Psoas muscle (tissue), 8 donors: Measurements from ENCODE around the gene CMYA5. TPM values are rescaled to one million over a fixed set of nuclear protein-coding genes. Genes with fewer than 3 reads are reported as not detected.

Experiments
- ATAC-seq, 4 donors: fragments of 200-7000 bp; cut with Tn5 transposase; one replicate each; pipeline ENCODE4 v1.9.1; 2020; ENCODE audit warnings: moderate library complexity in 3 of 4, mild to moderate bottlenecking in 2 of 4
- DNase-seq, 2 donors: peaks; one replicate each; pipeline ENCODE4 v3.0.0-alpha.2; 2020
- H3K27ac ChIP-seq: fragments of 200-600 bp; one replicate; pipeline ENCODE4 v1.8.0; 2022
- H3K27me3 ChIP-seq, 3 donors: fragments of 200-600 bp in 1 of 3; one replicate each; pipeline versions ENCODE4 v1.6.1 to v1.8.0; 2013 to 2022; ENCODE audit warnings: low read length in 2 of 3, mild to moderate bottlenecking in 2 of 3, moderate library complexity in 1 of 3; ENCODE audit not compliant: insufficient read depth in 3 of 3
- H3K36me3 ChIP-seq, 2 donors: fragments of 200-600 bp in 1 of 2; one replicate each; pipeline versions ENCODE4 v1.6.1 to v1.8.0; 2013 to 2022; ENCODE audit warnings: low read depth in 1 of 2, mild to moderate bottlenecking in 1 of 2, moderate library complexity in 1 of 2; ENCODE audit not compliant: insufficient read depth in 1 of 2
- H3K4me1 ChIP-seq: fragments of 200-600 bp; one replicate; pipeline ENCODE4 v1.8.0; 2022
- H3K4me3 ChIP-seq: fragments of 200-600 bp; one replicate; pipeline ENCODE4 v1.8.0; 2022; ENCODE audit warnings: mild to moderate bottlenecking
- H3K9me3 ChIP-seq: fragments of 200-600 bp; one replicate; pipeline ENCODE4 v1.8.0; 2022
- CTCF ChIP-seq: fragments of 200-600 bp; IDR thresholded peaks from one replicate; pipeline ENCODE4 v1.8.0; 2022; ENCODE audit warnings: antibody characterized with exemption
- WGBS, 3 donors: extraction: QIAGEN DNeasy Blood & Tissue Kit; methylation state at CpG; one replicate each; pipeline versions ENCODE4 v1.1.6 to v1.1.7; 2013; 5-methylcytosine and 5-hydroxymethylcytosine counted together
- intact Hi-C, 2 donors: fragments of 100-400 bp; cut with DNase I; formaldehyde crosslinking; loops; one replicate each; pipeline versions ENCODE4 v1.11.0 to v1.14.2; 2022
- polyA plus RNA-seq, 3 donors: library from polyadenylated mRNA; stranded (reverse); fragments of 200-250 nt; gene quantifications; one replicate each; pipeline ENCODE4 v1.2.3, GENCODE V29; 2013
- total RNA-seq, 4 donors: library from RNA; stranded (reverse); fragmentation: NEBNext Ultra II Directional in 2 of 4; extraction: Animal tissue kit (Norgen Biotek cat#: 25700) in 2 of 4; gene quantifications; one replicate each; pipeline versions ENCODE4 v1.2.1 to v1.2.4, GENCODE V29; 2021 to 2023
- donor health status: healthy with polysubstance abuse.
- donor health status: DM: no; HTN: no; CAD: no; lungs with moderate emphysema.
- donor health status: Bipolar disorder and iron deficiency.
- donor health status: healthy.
- donor health status: DM: yes; HTN: yes; CAD: no.
- donor health status: DM: no; HTN: no; CAD: no.
- donor health status: DM: no; HTN: no; CAD: no.
- donor health status: DM: yes; HTN: yes; CAD: no.

Gene CMYA5
- total and polyA plus RNA-seq, 7 donors, result 290 to 1,472 (median 1,216) TPM

GRCh38 chr5:79728396-79728795, 38.8 kb downstream of the CMYA5 start:
- intact Hi-C loops, result no loop called here
- ATAC-seq (peak; percentile 46 to 62 (median 53)), DNase-seq (no peak)
- Histone ChIP-seq H3K27ac (peak overlapping the region; percentile 74), H3K36me3 (peaks cover 5 to 53% of the 10 kb centered on the region in 2 donors), H3K4me1 (no peaks in the 10 kb centered on the region), H3K4me3 (no peak overlapping the region), H3K9me3 (no peaks in the 10 kb centered on the region), H3K27me3 (no peaks in the 10 kb centered on the region)
- 74 to 87% (median 76%) methylated on average over 4 of the region's 4 CpGs for WGBS, 3 donors
- no peak for TF ChIP-seq CTCF

DNA sequence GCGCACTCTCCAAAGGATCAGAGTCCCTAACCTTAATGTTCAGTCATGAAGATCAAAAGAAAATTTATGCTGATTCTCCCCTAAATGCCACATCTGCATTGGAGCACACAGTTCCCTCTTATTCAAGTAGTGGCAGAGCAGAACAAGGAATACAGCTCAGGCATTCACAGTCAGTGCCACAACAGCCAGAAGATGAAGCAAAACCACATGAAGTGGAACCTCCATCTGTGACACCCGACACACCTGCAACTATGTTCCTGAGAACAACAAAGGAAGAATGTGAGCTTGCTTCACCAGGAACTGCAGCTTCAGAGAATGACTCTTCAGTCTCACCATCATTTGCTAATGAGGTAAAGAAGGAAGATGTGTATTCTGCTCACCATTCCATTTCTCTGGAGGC, 40.0 kb downstream of the CMYA5 start:
- Histone ChIP-seq H3K4me3 (no peak overlapping the region), H3K27me3 (no peaks in the 10 kb centered on the region), H3K36me3 (peaks cover 5 to 62% of the 10 kb centered on the region in 2 donors), H3K4me1 (peaks cover 8% of the 10 kb centered on the region), H3K27ac (peak overlapping the region; percentile 34), H3K9me3 (no peaks in the 10 kb centered on the region)
- intact Hi-C loops, result no loop called here
- TF ChIP-seq CTCF, result no peak
- WGBS, 3 donors, result 79 to 87% (median 83%) methylated on average over 2 of the region's 2 CpGs
- DNase-seq (no peak), ATAC-seq (peak in 3 of 4 donors; percentile 8 to 24 (median 23))

DNA sequence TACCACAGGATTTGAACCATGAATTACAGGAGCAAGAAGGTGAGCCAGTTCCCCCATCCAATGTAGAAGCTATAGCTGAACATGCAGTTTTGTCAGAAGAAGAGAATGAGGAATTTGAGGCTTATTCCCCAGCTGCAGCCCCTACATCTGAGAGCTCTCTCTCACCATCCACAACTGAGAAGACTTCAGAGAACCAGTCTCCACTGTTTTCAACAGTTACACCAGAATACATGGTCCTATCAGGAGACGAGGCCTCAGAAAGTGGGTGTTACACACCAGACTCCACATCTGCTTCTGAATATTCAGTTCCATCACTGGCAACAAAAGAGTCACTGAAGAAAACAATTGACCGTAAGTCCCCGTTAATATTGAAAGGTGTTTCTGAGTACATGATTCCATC, 40.9 kb downstream of the CMYA5 start:
- peak overlapping the region; percentile 34 for H3K27ac ChIP-seq
- DNase-seq (no peak), ATAC-seq (no peak)
- H3K27me3 ChIP-seq, result no peaks in the 10 kb centered on the region
- no peak for TF ChIP-seq CTCF
- WGBS, 3 donors, result 79 to 99% (median 83%) methylated on average over 3 of the region's 3 CpGs
- peaks cover 5 to 64% of the 10 kb centered on the region in 2 donors for H3K36me3 ChIP-seq
- intact Hi-C loops, result no loop called here
- H3K9me3 ChIP-seq, result no peaks in the 10 kb centered on the region
- no peak overlapping the region for H3K4me3 ChIP-seq
- H3K4me1 ChIP-seq, result peaks cover 8% of the 10 kb centered on the region

GRCh38 chr5:79731775-79732174, 42.1 kb downstream of the CMYA5 start:
- intact Hi-C loops, result no loop called here
- H3K4me1 ChIP-seq, result peaks cover 11% of the 10 kb centered on the region
- TF ChIP-seq CTCF, result no peak
- no peak overlapping the region for H3K4me3 ChIP-seq
- 89 to 96% (median 89%) methylated on average over 2 of the region's 2 CpGs for WGBS, 3 donors
- H3K27ac ChIP-seq, result no peak overlapping the region
- H3K36me3 ChIP-seq, result peaks cover 5 to 74% of the 10 kb centered on the region in 2 donors
- H3K27me3 ChIP-seq, result no peaks in the 10 kb centered on the region
- no peaks in the 10 kb centered on the region for H3K9me3 ChIP-seq
- ATAC-seq (no peak), DNase-seq (no peak)
